ENCODE results near the gene TRA2A. TPM values are rescaled to one million over a fixed set of nuclear protein-coding genes. Genes with fewer than 3 reads are reported as not detected.

Gene TRA2A
- total and polyA plus RNA-seq, 9 of the 15 experiments (the other 6 are each of a cell fraction or from before 2014, with no cell fraction given) = 22.7 to 210 (median 73.9) TPM

GRCh38 chr7:23546897-23547572 lies 15.3 kb upstream of the TRA2A start (continued):
- TF ChIP-seq ZNF75A (CRISPR knock-in tag; IDR thresholded peaks at IDR 0.05) = no peak
- peak; percentile 94 for TF ChIP-seq RAD21 (CRISPR knock-in tag; conservative IDR thresholded peaks at IDR 0.05 in 1 of 2, IDR thresholded peaks at IDR 0.05 in 1 of 2)
- no peak for TF ChIP-seq ZNF165 (CRISPR knock-in tag; IDR thresholded peaks at IDR 0.05; ENCODE audit: borderline replicate concordance)
- peak; percentile 55 for TF ChIP-seq TEAD4 (IDR thresholded peaks at IDR 0.05; ENCODE audit: low read length)
- TF ChIP-seq TEAD4 (CRISPR knock-in tag; IDR thresholded peaks at IDR 0.05; ENCODE audit: borderline replicate concordance) = no peak
- TF ChIP-seq ETV1 (tag; conservative IDR thresholded peaks at IDR 0.05; ENCODE audit: low read depth) = peak; percentile 40; the same call in 1 of the 2 replicates
- TF ChIP-seq ETV6 (IDR thresholded peaks at IDR 0.05; ENCODE audit: borderline replicate concordance in 1 of 2, low read depth in 2 of 2, low read length in 1 of 2) = no peak
- no peak for TF ChIP-seq ETV6 (CRISPR knock-in tag; IDR thresholded peaks at IDR 0.05; ENCODE audit: borderline replicate concordance)
- no peak for TF ChIP-seq IFI16 (CRISPR knock-in tag; IDR thresholded peaks at IDR 0.05)
- peak in 1 of 2 experiments; percentile 53; a peak in 1 of 3 replicates for TF ChIP-seq CBX3 (IDR thresholded peaks at IDR 0.05; ENCODE audit: borderline replicate concordance in 1 of 2, low read length in 2 of 2)
- peak; percentile 42; the same call in 1 of the 2 replicates for TF ChIP-seq SOX6 (IDR thresholded peaks at IDR 0.05)
- TF ChIP-seq KLF16 (IDR thresholded peaks at IDR 0.05) = 0 out of 2 replicates have a peak, but pooled peaks have one; percentile 18
- 0 out of 2 replicates have a peak, but pooled peaks have one; percentile 20 for TF ChIP-seq FOXK1 (CRISPR knock-in tag; IDR thresholded peaks at IDR 0.05; ENCODE audit: borderline replicate concordance)
- no peak for TF ChIP-seq ZBTB5 (IDR thresholded peaks at IDR 0.05)
- TF ChIP-seq SP1 (CRISPR knock-in tag; IDR thresholded peaks at IDR 0.05) = peak; percentile 53; the same call in 1 of the 2 replicates
- peak in 1 of 2 experiments; percentile 48 for TF ChIP-seq AFF1 (IDR thresholded peaks at IDR 0.05; ENCODE audit: low read depth in 1 of 2, partially characterized antibody in 2 of 2)
- TF ChIP-seq SRSF3 (IDR thresholded peaks at IDR 0.05; ENCODE audit: insufficient read depth, low read length) = no peak
- TF ChIP-seq ATF7 (IDR thresholded peaks at IDR 0.05) = 0 out of 2 replicates have a peak, but pooled peaks have one; percentile 19
- TF ChIP-seq HNRNPLL (IDR thresholded peaks at IDR 0.05; ENCODE audit: low read depth, low read length, poor library complexity, severe bottlenecking) = peak; percentile 62
- TF ChIP-seq STAG1 (CRISPR knock-in tag; IDR thresholded peaks at IDR 0.05; ENCODE audit: borderline replicate concordance) = peak; percentile 70; the same call in 1 of the 2 replicates
- TF ChIP-seq CSDE1 (IDR thresholded peaks at IDR 0.05) = no peak

All from K562 (cell line).